ENCODE data around the gene POU2AF1.
"Not testable (repeated sequence)": the region's sequence is repeated elsewhere in the genome, so short reads cannot be mapped to it uniquely, and the experiment has no call there.

The POU2AF1 gene

DNA sequence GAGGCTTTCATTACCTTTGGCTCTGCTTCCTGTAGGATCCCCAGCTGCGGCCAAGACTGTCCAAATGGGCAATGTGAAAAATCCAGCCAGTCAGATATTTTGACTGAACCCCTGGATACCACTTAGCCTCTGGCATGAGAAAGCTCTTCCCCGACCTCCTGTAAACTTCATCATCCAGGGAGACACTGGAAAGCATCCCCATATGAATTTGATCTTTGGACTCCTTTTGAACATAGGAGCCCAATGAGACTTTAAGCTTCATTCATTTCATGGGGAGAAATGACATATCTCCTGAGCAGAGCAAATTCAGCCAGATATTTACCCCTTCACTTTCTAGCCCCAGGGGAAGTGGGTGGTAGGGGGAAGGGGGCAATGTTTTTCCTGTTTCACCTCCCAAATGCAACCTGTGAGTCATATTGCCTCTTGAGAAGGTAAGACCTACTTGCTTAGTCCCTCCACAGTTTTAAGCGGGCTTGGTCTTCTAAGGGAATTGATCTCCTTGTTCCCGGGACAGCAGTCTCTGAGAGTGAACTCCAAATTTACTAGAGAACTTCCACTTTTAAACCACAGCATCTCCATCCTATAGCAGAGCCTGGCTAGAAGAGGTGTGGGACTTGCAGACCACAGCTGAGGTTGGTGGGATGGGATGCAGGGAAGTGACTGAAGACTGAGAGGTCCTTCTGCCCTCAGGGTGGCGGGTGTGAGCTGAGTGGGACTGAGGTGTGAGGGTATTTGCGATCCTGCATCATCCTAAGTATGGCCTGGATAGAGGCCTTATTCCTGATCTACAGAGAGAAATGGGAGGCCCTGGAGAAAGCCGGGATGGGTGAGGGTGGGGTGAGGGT, 20.3 kb upstream of the POU2AF1 start:
- ChIA-PET CTCF (interaction anchor here (0.7 kb wide), 1 partner anchor 36 kb away, joined by 3 read pairs; no protein-coding TSS in a partner anchor), POLR2A (ENCODE audit: low non-redundant PET) (no interaction called here)
- DNase-seq (ENCODE audit: low spot score), result no peak
- H3K27ac ChIP-seq, result no peak overlapping the region
- TF ChIP-seq, protein P1, sequence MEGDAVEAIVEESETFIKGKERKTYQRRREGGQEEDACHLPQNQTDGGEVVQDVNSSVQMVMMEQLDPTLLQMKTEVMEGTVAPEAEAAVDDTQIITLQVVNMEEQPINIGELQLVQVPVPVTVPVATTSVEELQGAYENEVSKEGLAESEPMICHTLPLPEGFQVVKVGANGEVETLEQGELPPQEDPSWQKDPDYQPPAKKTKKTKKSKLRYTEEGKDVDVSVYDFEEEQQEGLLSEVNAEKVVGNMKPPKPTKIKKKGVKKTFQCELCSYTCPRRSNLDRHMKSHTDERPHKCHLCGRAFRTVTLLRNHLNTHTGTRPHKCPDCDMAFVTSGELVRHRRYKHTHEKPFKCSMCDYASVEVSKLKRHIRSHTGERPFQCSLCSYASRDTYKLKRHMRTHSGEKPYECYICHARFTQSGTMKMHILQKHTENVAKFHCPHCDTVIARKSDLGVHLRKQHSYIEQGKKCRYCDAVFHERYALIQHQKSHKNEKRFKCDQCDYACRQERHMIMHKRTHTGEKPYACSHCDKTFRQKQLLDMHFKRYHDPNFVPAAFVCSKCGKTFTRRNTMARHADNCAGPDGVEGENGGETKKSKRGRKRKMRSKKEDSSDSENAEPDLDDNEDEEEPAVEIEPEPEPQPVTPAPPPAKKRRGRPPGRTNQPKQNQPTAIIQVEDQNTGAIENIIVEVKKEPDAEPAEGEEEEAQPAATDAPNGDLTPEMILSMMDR (conservative IDR thresholded peaks at IDR 0.05; ENCODE audit: low read depth), result no peak

DNA sequence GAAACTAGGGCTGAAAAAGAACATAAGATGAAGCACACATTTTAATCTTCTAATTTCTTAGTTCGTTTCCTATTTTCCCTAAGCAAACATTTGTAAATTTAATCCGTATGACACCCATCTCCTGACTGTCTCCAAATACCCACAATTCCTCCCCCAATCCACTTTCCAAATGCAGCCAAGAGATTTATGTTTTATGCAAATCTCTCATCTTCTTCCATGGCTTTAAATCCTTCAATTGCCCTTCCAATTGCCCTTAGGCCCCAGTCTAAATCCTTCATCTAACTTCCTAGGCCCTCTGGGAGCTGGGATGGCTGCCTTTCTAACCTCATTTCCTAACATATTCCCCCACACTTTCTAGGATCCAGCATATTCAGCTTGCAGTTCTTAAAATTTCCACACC, 18.0 kb upstream of the POU2AF1 start:
- ChIA-PET CTCF (interaction anchor here (0.6 to 1.2 kb wide), 2 partner anchors 26 to 103 kb away, joined by 3 to 5 read pairs; no protein-coding TSS in a partner anchor), POLR2A (ENCODE audit: low non-redundant PET) (no interaction called here)
- TF ChIP-seq, protein P1 (conservative IDR thresholded peaks at IDR 0.05; ENCODE audit: low read depth), result no peak
- DNase-seq (ENCODE audit: low spot score), result no peak
- H3K27ac ChIP-seq, result no peak overlapping the region

DNA sequence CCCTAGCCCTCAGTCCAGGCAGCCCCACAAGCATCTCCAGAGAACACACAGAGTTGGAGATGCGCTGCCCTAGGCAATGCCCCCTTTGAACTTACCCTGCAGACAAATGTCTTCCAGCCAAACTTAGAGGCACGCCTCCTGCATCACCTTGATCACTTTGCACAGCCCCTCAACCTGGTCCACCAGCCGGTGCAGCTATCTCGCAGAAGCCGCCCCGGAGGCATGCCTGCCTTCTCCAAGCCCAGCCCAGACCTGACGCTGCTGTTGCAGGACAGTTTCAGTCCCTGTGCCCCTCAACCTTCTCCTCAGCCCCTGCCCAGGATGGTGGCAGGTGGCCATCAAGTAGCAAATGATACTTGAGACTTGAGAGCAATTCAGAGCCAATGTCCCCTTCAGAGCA, 16.7 kb upstream of the POU2AF1 start:
- ChIA-PET POLR2A (ENCODE audit: low non-redundant PET) (no interaction called here), CTCF (no interaction called here)
- DNase-seq (ENCODE audit: low spot score), result no peak
- no peak overlapping the region for H3K27ac ChIP-seq
- TF ChIP-seq, protein P1 (conservative IDR thresholded peaks at IDR 0.05; ENCODE audit: low read depth), result no peak

DNA sequence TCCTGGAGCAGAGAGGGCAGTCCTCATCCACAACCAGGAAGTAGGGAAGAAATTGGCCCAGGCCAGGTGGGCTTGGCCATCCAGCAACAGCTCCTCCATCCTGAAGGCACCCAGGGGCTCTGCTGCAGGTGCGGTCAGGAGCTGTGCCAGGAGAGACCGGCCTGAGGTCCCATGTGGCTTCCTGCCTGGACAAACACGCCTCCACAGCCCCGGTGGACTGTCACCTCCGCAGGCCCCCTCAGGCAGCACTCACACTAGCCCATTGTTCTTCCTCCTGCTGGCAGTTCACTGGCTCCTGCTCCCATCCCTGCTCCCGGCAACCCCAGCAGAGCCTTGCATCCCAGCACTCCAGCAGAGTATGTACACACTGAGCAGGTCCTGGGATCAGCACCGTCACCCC, 16.0 kb upstream of the POU2AF1 start:
- no peak for DNase-seq (ENCODE audit: low spot score)
- POLR2A ChIA-PET (ENCODE audit: low non-redundant PET), result no interaction called here
- TF ChIP-seq, protein P1 (conservative IDR thresholded peaks at IDR 0.05; ENCODE audit: low read depth), result no peak
- no peak overlapping the region for H3K27ac ChIP-seq
- CTCF ChIA-PET, result no interaction called here

DNA sequence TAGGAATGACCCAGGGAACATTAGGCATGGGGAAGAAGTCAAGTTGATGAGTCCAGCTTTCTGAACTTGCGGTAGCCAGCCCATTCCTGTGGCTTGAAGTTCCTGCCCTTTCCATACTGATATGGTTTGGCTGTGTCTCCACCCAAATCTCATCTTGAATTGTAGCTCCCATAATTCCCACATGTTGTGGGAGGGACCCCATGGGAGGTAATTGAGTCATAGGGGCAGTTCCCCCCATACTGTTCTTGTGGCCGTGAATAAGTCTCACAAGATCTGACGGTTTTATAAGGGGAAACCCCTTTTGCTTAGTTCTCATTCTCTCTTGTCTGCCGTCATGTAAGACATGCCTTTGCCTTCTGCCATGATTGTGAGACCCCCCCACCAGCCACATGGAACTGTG, 15.1 kb upstream of the POU2AF1 start:
- H3K27ac ChIP-seq; DNase-seq (ENCODE audit: low spot score); POLR2A ChIA-PET (ENCODE audit: low non-redundant PET): not testable (repeated sequence)
- CTCF ChIA-PET, result interaction anchor here (0.7 kb wide), 1 partner anchor 72 kb away, joined by 3 read pairs; no protein-coding TSS in a partner anchor

DNA sequence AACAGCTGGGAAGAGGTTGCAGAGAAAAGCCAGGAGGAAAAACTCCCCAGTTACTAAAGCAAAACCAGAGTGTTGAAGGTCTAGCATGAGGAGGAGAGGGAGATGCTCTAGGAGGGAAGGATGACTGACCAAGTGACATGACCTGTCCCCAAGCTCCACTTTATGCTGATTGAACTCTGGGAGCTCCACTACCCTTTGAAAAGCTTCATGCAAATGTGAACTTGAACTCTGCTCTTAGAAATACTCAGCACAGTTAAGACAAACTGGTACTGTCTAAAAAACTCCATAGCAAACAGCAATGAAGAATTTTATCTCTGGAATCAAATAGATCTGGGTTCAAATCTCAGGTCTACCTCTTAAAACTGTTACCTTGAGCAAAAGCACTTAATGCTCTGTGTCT, 14.5 kb upstream of the POU2AF1 start:
- TF ChIP-seq, protein P1 (conservative IDR thresholded peaks at IDR 0.05; ENCODE audit: low read depth), result no peak
- POLR2A ChIA-PET (ENCODE audit: low non-redundant PET), result no interaction called here
- no peak for DNase-seq (ENCODE audit: low spot score)
- no peak overlapping the region for H3K27ac ChIP-seq
- CTCF ChIA-PET, result interaction anchor here (0.7 kb wide), 1 partner anchor 71 kb away, joined by 3 read pairs; no protein-coding TSS in a partner anchor

DNA sequence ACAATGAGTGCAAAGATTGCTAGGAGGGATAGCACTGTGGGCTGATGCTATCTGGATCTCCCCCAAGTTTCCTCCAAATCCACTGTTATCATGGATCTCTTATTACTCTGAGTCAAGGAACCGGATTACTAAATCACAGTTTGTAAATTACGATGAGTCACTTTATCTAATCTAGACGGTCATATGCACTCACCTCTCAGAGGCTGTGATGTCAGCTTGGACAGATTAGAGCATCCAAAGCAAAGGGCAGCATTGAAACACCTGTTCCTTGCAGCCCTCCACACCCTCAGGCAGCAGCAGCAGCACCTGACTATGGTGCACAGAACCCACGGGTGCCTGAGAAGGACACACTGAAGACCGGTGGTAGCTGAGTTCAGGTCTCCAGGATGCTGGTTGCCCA, 14.0 kb upstream of the POU2AF1 start:
- no peak for DNase-seq (ENCODE audit: low spot score)
- no peak overlapping the region for H3K27ac ChIP-seq
- ChIA-PET POLR2A (ENCODE audit: low non-redundant PET) (no interaction called here), CTCF (no interaction called here)
- TF ChIP-seq, protein P1 (conservative IDR thresholded peaks at IDR 0.05; ENCODE audit: low read depth), result no peak

Measured in RWPE1 (cell line).